ENCODE results near the gene BYSL.
A peak's percentile ranks its signal among the peaks of the same experiment; 100 is the strongest.

The BYSL gene

DNA sequence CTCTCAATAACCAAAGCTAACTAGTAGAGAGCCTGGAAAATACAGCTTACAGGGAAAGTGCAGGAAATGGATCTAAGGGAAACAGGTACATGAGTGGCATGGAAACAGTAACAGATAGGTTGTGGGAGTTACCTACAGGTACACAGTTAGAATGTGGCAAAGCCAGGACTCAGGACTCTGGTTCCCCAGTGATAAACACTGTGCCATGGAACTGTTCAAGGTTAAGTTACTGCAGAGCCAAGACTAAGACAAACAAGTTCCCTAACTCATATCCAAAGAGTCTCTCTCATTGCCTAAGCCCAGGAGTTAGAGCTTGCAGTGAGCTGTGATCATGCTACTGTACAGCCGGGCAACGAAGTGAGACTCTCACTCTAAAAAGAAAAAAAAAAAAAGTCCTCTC, 7.0 kb upstream of the BYSL start:
- no peak for DNase-seq (ENCODE audit: low read depth)
- TF ChIP-seq, protein P1, sequence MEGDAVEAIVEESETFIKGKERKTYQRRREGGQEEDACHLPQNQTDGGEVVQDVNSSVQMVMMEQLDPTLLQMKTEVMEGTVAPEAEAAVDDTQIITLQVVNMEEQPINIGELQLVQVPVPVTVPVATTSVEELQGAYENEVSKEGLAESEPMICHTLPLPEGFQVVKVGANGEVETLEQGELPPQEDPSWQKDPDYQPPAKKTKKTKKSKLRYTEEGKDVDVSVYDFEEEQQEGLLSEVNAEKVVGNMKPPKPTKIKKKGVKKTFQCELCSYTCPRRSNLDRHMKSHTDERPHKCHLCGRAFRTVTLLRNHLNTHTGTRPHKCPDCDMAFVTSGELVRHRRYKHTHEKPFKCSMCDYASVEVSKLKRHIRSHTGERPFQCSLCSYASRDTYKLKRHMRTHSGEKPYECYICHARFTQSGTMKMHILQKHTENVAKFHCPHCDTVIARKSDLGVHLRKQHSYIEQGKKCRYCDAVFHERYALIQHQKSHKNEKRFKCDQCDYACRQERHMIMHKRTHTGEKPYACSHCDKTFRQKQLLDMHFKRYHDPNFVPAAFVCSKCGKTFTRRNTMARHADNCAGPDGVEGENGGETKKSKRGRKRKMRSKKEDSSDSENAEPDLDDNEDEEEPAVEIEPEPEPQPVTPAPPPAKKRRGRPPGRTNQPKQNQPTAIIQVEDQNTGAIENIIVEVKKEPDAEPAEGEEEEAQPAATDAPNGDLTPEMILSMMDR (conservative IDR thresholded peaks at IDR 0.05; ENCODE audit: low read depth, low read length) = no peak
- no peak overlapping the region for H3K4me3 ChIP-seq (ENCODE audit: low read depth, low read length)

DNA sequence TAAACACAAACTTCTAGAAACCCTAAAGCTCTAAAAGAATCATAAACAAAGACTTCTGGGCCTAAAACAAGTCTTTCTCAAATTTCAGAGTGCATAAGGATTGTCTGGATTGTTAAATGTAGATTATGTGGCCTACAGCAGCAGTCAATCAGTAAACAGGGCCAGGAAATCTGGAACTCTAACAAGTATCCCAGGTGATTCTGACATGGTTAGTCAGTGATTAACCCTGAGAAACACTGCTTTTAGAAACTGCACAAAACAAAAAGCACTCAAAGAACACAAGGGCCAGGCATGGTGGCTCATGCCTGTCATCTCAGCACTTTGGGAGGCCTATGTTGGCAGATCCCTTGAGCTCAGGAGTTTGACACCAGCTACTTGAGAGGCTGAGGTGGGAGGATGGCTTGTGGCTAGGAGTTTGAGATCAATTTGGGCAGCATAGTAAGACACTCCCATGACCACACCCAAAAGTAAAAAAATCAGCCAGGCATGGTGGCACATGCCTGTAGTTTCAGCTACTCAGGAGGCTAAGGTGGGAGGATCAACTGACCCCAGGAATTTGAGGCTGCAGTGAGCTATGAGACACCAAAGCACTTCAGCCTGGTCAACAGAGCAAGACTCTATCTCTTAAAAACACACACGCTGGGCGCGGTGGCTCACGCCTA, 6.3 kb upstream of the BYSL start:
- TF ChIP-seq, protein P1 (conservative IDR thresholded peaks at IDR 0.05; ENCODE audit: low read depth, low read length) = no peak
- no peak overlapping the region for H3K4me3 ChIP-seq (ENCODE audit: low read depth, low read length)
- no peak for DNase-seq (ENCODE audit: low read depth)

DNA sequence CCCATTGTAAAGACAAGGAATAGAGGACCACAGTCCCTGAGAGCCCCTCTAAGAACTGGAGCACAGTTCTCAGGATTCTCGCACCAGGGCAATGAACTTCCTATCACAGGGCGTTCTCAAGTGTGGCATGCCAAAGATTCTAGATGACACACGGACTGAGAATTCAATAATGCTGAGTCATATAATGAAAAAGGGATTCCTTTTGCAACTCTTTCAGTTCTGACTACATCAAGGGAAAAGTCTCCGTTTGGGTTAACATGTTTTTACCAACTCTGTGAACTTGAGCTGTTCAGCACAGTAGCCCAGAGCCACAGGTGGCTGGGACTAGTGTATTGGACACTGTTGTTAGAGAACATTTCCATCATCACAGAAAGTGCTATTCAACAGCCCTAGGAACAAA, 3.8 kb upstream of the BYSL start:
- TF ChIP-seq, protein P1 (conservative IDR thresholded peaks at IDR 0.05; ENCODE audit: low read depth, low read length) = no peak
- no peak overlapping the region for H3K4me3 ChIP-seq (ENCODE audit: low read depth, low read length)
- DNase-seq (ENCODE audit: low read depth) = peak; percentile 96

DNA sequence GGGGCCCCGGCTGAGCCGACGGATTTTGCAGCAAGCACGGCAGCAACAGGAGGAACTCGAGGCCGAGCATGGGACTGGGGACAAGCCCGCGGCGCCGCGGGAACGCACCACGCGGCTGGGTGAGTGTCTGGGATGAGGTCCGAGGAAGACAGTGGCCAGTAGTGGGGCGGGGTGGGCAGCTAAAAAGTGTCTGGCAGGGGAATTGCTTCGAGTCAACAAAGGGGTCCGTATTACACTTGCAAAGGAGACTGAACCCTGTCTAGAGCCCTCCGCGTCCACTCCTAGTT, 356 bp downstream of the BYSL start:
- TF ChIP-seq, protein P1 (conservative IDR thresholded peaks at IDR 0.05; ENCODE audit: low read depth, low read length) = no peak
- DNase-seq (ENCODE audit: low read depth) = no peak
- peak overlapping the region; percentile 94 for H3K4me3 ChIP-seq (ENCODE audit: low read depth, low read length)

DNA sequence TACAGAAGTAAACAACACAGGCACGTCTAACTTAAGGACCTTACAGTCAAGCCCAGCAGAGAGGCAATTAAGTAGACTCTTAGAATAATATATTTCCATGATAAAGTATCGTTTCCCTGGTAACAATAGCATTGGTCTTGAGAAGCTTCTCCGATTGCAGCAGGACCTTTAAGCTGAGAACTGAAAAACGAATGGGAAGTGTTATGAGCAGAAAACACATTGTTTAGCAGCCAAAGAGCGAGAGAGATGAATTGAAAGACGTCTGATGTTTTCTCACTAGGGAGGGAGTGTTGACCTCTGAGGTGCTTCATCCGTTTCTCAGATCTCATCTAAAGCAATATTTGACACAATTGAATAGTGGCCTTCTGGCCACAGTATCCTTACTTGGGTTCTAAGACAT, 855 bp downstream of the BYSL start:
- DNase-seq (ENCODE audit: low read depth) = peak; percentile 42
- TF ChIP-seq, protein P1 (conservative IDR thresholded peaks at IDR 0.05; ENCODE audit: low read depth, low read length) = no peak
- peak overlapping the region; percentile 94 for H3K4me3 ChIP-seq (ENCODE audit: low read depth, low read length)

DNA sequence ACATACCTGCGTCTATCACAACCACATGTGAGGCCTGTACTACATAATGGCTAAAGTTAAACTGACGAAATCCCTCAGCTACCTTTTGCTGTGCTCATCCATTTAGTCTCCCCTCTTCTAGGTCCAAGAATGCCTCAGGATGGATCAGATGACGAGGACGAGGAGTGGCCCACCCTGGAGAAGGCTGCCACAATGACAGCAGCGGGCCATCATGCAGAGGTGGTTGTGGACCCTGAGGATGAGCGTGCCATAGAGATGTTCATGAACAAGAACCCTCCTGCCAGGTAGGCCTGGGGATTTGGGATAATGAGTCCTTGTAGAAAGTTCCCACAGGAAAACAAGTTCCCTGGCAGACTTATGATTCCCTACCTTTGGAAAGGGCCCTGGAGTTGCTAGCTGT, 6.0 kb downstream of the BYSL start:
- no peak overlapping the region for H3K4me3 ChIP-seq (ENCODE audit: low read depth, low read length)
- TF ChIP-seq, protein P1 (conservative IDR thresholded peaks at IDR 0.05; ENCODE audit: low read depth, low read length) = no peak
- no peak for DNase-seq (ENCODE audit: low read depth)

DNA sequence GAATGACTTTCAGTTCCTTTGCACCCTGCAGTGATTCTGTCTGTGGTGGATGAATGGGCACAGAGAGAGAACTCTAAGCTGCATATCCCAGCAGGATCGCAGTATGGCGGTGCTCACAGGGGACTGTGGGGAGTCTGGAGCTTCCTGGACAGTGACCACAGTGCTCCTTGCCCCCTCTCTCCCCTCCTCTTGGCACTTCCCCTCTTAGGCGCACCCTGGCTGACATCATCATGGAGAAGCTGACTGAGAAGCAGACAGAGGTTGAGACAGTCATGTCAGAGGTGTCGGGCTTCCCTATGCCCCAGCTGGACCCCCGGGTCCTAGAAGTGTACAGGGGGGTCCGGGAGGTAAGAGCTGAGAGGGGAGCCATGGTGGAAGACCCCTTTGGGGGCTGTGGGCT, 8.6 kb downstream of the BYSL start:
- DNase-seq (ENCODE audit: low read depth) = no peak
- TF ChIP-seq, protein P1 (conservative IDR thresholded peaks at IDR 0.05; ENCODE audit: low read depth, low read length) = no peak

More for the DNA sequence above, 8.6 kb downstream of the BYSL start:
- H3K4me3 ChIP-seq (ENCODE audit: low read depth, low read length) = no peak overlapping the region

Measured in choroid plexus epithelial cell (primary cell).